ENCODE measurements around the gene EIF4H.

- TF ChIP-seq CTCF (IDR thresholded peaks at IDR 0.05; ENCODE audit: low read depth, low read length), result no peak
- no peak for TF ChIP-seq MYC (IDR thresholded peaks at IDR 0.05; ENCODE audit: low read depth, low read length)
Observed at GRCh38 chr7:74224511-74224832, 50.3 kb downstream of the EIF4H start.

Data from NB4 (cell line).